Breast epithelium (tissue), 4 donors: Measurements from ENCODE around the gene SAC3D1. TPM values are rescaled to one million over a fixed set of nuclear protein-coding genes. Genes with fewer than 3 reads are reported as not detected.

Source experiments
- DNase-seq, 2 donors: peaks; one replicate each; pipeline ENCODE4 v3.0.0-alpha.2; 2019; ENCODE audit warnings: low spot score in 2 of 2
- H3K27ac ChIP-seq, 2 donors: fragments of 200-600 bp; sonication (generic) in 1 of 2; one replicate each; pipeline ENCODE4 v1.5.1; 2016 to 2019; ENCODE audit warnings: mild to moderate bottlenecking in 1 of 2
- H3K27me3 ChIP-seq, 2 donors: fragments of 200-600 bp; sonication (generic) in 1 of 2; one replicate each; pipeline versions ENCODE4 v1.5.1 to v1.6.0; 2017 to 2019; ENCODE audit warnings: control low read depth in 1 of 2, mild to moderate bottlenecking in 1 of 2
- H3K36me3 ChIP-seq: fragments of 200-600 bp; one replicate; pipeline ENCODE4 v1.5.1; 2019
- H3K4me1 ChIP-seq, 2 donors: fragments of 200-600 bp; sonication (generic); one replicate each; pipeline ENCODE4 v1.5.1; 2016 to 2019; ENCODE audit warnings: control low read depth in 1 of 2
- H3K4me3 ChIP-seq, 3 donors: fragments of 200-600 bp; sonication (generic); 1 replicate in 2 of 3; 2 replicates in 1 of 3; pipeline ENCODE4 v1.5.1; 2016 to 2019; ENCODE audit warnings: mild to moderate bottlenecking in 3 of 3, moderate library complexity in 2 of 3
- H3K9me3 ChIP-seq, 2 donors: fragments of 200-600 bp; sonication (generic) in 1 of 2; one replicate each; pipeline ENCODE4 v1.5.1; 2016 to 2019; ENCODE audit warnings: control low read depth in 1 of 2
- CTCF ChIP-seq, 3 donors: fragments of 450-650 bp; IDR thresholded peaks; one replicate each; pipeline ENCODE4 v1.5.1; 2016 to 2017; ENCODE audit warnings: antibody characterized with exemption in 3 of 3, mild to moderate bottlenecking in 3 of 3, moderate library complexity in 3 of 3
- POLR2A ChIP-seq: fragments of 450-650 bp; IDR thresholded peaks from one replicate; pipeline ENCODE4 v1.6.1; 2016; ENCODE audit warnings: antibody characterized with exemption, mild to moderate bottlenecking, moderate library complexity
- POLR2AphosphoS5 ChIP-seq, 3 donors: sonication (generic); formaldehyde crosslinking; IDR thresholded peaks; one replicate each; pipeline ENCODE4 v1.6.1; 2017; ENCODE audit warnings: antibody characterized with exemption in 3 of 3
- intact Hi-C: fragments of 100-400 bp; cut with DNase I; formaldehyde crosslinking; loops from one replicate; pipeline ENCODE4 v1.15.1; 2023; ENCODE audit warnings: low total_unique reads
- total RNA-seq, 3 donors: library from RNA; depleted of rRNA; stranded (reverse); fragments of >200 nt; gene quantifications; one replicate each; pipeline ENCODE4 v1.1.0, GENCODE V29; 2016

SAC3D1 gene
- total RNA-seq, 3 donors from 2014 or later, result 7.5 to 9.2 (median 7.5) TPM

- H3K27ac ChIP-seq, result no peak overlapping the region
- H3K27me3 ChIP-seq, result no peaks in the 10 kb centered on the region
- TF ChIP-seq CTCF (IDR thresholded peaks at IDR 0.05) (no peak), POLR2A (no peak), POLR2AphosphoS5 (IDR thresholded peaks at IDR 0.05) (no peak)
- intact Hi-C loops, result no loop called here
- H3K4me1 ChIP-seq, result no peaks in the 10 kb centered on the region
- no peak overlapping the region for H3K4me3 ChIP-seq
- no peaks in the 10 kb centered on the region for H3K36me3 ChIP-seq
- H3K9me3 ChIP-seq, result no peaks in the 10 kb centered on the region
- DNase-seq, result no peak
These were observed 37.9 kb downstream of the SAC3D1 start for GRCh38 chr11:65078786-65079342.

DNA sequence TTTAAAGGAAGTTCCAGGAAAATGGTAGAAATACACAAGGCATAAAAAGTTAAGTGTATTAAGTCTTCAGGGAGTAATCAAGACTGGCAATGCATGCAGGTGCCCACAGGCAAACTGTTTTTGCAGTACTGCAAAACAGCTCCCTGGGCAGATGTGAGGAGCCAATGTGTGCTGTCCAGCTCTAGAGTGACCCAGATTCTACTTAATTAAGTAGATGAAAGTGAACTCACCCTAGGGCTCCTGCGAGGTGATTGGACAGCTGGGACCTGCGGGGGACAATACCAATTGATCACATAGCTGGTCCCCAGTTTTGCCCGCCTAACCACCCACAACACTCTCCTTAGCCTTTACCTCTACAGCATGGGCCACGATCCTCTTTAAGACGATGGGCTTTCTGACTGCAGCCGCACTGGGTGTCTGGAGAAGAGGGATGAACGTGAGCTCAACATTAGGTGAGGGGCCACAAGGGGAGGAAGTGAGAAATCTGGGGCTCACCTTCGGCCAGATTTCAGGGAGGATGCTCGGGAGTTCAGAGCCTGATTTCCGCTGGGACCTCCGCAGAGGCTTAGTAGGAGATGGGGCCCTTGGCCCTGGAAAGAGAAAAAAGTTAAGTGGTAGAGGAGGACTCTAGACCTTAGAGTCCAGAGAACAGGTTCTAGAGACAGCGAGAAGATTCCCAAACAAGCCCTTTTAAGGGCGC lies 42.3 kb downstream of the SAC3D1 start:
- no peak for DNase-seq
- intact Hi-C loops, result no loop called here
- no peaks in the 10 kb centered on the region for H3K4me1 ChIP-seq
- H3K27me3 ChIP-seq, result no peaks in the 10 kb centered on the region
- H3K4me3 ChIP-seq, result peak overlapping the region; percentile 75 to 85 (median 82)
- H3K27ac ChIP-seq, result peak overlapping the region; percentile 97 to 98
- peaks cover 7% of the 10 kb centered on the region for H3K36me3 ChIP-seq
- no peaks in the 10 kb centered on the region for H3K9me3 ChIP-seq
- TF ChIP-seq POLR2AphosphoS5 (IDR thresholded peaks at IDR 0.05) (no peak), POLR2A (no peak), CTCF (IDR thresholded peaks at IDR 0.05) (no peak)

- H3K36me3 ChIP-seq, result peaks cover 7% of the 10 kb centered on the region
- no peaks in the 10 kb centered on the region for H3K4me1 ChIP-seq
- intact Hi-C loops, result no loop called here
- TF ChIP-seq POLR2AphosphoS5 (IDR thresholded peaks at IDR 0.05) (peak; percentile 98 to 99 (median 98)), CTCF (IDR thresholded peaks at IDR 0.05) (peak in 1 of 3 donors; percentile 10), POLR2A (peak; percentile 66)
- DNase-seq, result peak; percentile 95 to 96
- H3K4me3 ChIP-seq, result peak within 1 kb of the TSS; percentile 75 to 85 (median 82)
- H3K27me3 ChIP-seq, result no peaks in the 10 kb centered on the region
- H3K27ac ChIP-seq, result peak within 1 kb of the TSS; percentile 97 to 98
- H3K9me3 ChIP-seq, result no peaks in the 10 kb centered on the region
These were observed 43.0 kb downstream of the SAC3D1 start, which contains the start of the genes CDCA5 and ZFPL1 for GRCh38 chr11:65083834-65084597. Gene CDCA5, minus strand, starts transcription at chr11:65084040. Its CDS starts 62 bp downstream, at chr11:65083978. Gene ZFPL1, plus strand, starts transcription at chr11:65084222. Its CDS starts 477 bp downstream, at chr11:65084699.

DNA sequence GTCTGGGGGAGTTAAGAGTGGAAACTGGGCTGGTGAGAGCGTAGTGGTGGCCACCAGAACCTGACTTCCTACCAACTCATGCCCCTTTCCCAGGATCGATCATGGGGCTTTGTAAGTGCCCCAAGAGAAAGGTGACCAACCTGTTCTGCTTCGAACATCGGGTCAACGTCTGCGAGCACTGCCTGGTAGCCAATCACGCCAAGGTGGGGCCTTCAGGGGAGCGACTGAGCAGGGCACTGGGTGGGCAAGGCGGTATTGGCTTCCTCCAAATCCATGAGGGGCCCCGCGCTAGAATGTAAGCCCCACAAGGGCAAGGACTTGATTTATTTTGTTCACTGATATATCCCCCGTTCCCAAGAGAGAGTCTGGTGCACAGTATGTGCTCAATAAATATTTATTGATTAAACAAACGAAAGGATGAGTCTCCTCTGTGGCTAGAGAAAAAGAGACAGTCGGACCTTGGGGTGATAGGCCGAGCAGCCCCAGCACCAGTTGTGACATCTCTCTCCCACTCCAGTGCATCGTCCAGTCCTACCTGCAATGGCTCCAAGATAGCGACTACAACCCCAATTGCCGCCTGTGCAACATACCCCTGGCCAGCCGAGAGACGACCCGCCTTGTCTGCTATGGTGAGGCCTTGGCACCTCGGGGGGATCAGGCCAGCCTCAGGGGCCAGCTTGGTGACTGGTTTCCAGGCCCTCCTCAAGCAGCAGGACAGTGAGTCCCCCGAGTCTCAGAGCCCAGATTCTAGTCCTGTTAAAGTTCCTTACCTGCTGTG lies 43.8 kb downstream of the SAC3D1 start:
- Histone ChIP-seq H3K27ac (peak overlapping the region; percentile 97 to 98), H3K9me3 (no peaks in the 10 kb centered on the region), H3K4me3 (peak overlapping the region; percentile 75 to 85 (median 82)), H3K4me1 (no peaks in the 10 kb centered on the region), H3K36me3 (peaks cover 7% of the 10 kb centered on the region), H3K27me3 (no peaks in the 10 kb centered on the region)
- no peak for DNase-seq
- TF ChIP-seq POLR2AphosphoS5 (IDR thresholded peaks at IDR 0.05), result no peak
- intact Hi-C loops, result no loop called here

GRCh38 chr11:65085446-65085845 lies 44.4 kb downstream of the SAC3D1 start:
- intact Hi-C loops, result no loop called here
- no peak for DNase-seq
- Histone ChIP-seq H3K27ac (no peak overlapping the region), H3K4me3 (no peak overlapping the region), H3K4me1 (no peaks in the 10 kb centered on the region), H3K36me3 (peaks cover 7% of the 10 kb centered on the region), H3K9me3 (no peaks in the 10 kb centered on the region), H3K27me3 (no peaks in the 10 kb centered on the region)
- TF ChIP-seq POLR2AphosphoS5 (IDR thresholded peaks at IDR 0.05), result no peak
- TF ChIP-seq POLR2A, result no peak
- TF ChIP-seq CTCF (IDR thresholded peaks at IDR 0.05), result no peak
